Measurements from ENCODE around the gene STARD4. TPM values are rescaled to one million over a fixed set of nuclear protein-coding genes. Genes with fewer than 3 reads are reported as not detected.
A peak's percentile ranks its signal among the peaks of the same experiment; 100 is the strongest.

The STARD4 gene
- total RNA-seq, 2 experiments from 2014 or later: 54.2 to 55.3 TPM

DNA sequence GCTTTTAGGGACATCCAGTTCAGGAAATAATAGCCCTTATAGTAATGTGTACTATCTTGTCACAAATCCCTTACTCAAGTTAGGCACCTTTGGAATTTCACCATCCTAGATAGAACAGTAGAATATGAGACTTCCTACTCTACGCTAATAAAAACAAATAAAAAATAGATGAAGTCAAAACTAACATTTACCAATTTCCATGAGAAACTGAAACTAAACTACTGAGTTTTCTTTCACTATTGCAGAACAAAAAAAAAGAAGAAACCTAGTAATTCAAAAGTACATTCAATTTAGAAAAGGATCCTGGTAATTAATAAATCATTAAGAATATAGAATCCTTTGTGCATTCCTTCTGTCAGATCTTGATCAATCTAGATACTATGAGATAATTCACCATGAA lies 14.0 kb downstream of the STARD4 start:
- POLR2A ChIA-PET: interaction anchor here (0.7 kb wide), 1 partner anchor 14 kb away, joined by 8 read pairs; no protein-coding TSS in a partner anchor
- no peaks in the 10 kb centered on the region for H3K9me3 Mint-ChIP-seq (ENCODE audit: low read depth)
- H3K4me3 Mint-ChIP-seq: no peak overlapping the region
- H3K36me3 Mint-ChIP-seq (ENCODE audit: low read depth): peaks cover 37% of the 10 kb centered on the region
- ATAC-seq (no peak), DNase-seq (no peak)
- peaks cover 13% of the 10 kb centered on the region for H3K4me1 Mint-ChIP-seq
- no peak overlapping the region for H3K27ac Mint-ChIP-seq
- intact Hi-C loops (cut with DNase I, micrococcal nuclease): no loop called here
- H3K27me3 Mint-ChIP-seq: no peaks in the 10 kb centered on the region
- CTCF ChIA-PET: interaction anchor here (1.9 kb wide), 1 partner anchor 9 kb away, joined by 4 read pairs; no protein-coding TSS in a partner anchor

DNA sequence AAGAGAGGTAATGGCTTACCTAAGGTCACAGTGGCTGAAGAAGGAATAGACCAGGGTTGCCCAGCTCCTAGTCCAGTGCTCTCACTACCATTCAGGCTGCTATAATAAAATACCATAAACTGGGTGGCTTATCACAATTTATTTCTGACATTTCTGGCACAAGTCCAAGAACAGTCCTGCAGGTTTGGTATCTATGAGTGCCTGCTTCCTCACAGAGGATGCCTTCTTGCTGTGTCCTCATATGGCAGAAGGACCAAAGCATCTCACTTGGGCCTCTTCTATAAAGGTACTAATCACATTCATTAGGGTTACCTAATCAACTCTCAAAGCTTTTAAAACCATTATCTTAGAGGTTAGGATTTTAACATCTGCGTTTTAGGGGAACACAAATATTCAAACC lies 17.2 kb downstream of the STARD4 start:
- POLR2A ChIA-PET: no interaction called here

DNA sequence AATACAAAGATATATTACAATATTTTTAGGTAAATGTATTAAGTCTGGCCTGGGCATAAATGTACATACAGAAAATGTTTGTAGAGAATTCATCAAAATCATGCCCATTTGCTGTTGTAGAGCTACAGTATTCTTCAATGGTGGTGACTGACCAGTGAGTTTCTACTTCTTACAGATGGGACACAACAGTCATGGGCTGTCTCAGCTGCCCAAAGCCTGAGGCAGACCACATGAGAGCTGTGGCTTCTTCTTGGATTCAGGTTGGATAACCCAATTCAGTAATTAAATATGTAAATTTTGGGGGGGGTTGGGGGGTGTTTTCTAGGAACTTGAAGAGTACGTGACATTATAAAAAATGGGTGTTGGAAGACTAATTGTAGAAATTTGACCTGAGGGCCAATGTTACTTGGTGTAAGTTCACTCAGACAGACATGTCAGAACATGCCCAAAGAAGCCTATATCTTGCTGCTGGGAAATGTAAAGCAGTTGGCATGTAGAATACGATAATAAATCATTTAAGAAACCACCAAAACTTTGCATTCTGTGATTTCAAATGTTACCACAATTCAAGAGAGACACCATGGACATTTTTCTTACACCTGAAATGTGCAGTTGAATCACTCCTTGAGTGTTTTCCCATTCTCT lies 17.9 kb downstream of the STARD4 start:
- peaks cover 25% of the 10 kb centered on the region for H3K36me3 Mint-ChIP-seq (ENCODE audit: low read depth)
- POLR2A ChIA-PET: no interaction called here

More for the DNA sequence above, 17.2 kb downstream of the STARD4 start:
- no peak for DNase-seq
- CTCF ChIA-PET: interaction anchor here (1.4 kb wide), 1 partner anchor 36 kb away, joined by 4 read pairs; no protein-coding TSS in a partner anchor
- Mint-ChIP-seq H3K36me3 (ENCODE audit: low read depth) (peaks cover 29% of the 10 kb centered on the region), H3K4me1 (peaks cover 13% of the 10 kb centered on the region), H3K9me3 (ENCODE audit: low read depth) (no peaks in the 10 kb centered on the region), H3K4me3 (no peak overlapping the region), H3K27ac (peak overlapping the region; percentile 58), H3K27me3 (no peaks in the 10 kb centered on the region)
- no peak for ATAC-seq
- intact Hi-C loops (cut with DNase I, micrococcal nuclease): no loop called here

DNA sequence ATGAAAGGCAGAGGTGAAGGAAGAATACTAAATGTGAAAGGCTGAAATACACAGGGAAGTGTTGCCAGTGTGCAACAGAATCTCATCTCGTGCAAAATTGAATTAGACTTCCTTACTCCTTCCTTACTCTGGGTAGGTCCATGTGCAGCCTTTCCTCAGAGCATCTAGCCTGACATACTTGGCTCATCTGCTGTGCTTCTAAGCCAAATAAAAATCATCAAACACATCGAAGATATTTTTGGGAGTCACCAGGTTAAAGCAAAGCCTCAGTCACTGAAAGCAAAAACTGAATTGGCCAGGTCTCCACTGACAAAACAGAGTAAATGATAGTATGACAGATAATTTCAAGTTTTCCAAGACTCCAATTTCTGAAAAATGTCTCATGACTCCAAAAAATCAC lies 19.3 kb downstream of the STARD4 start:
- intact Hi-C loops (cut with DNase I, micrococcal nuclease): no loop called here
- POLR2A ChIA-PET: no interaction called here
- Mint-ChIP-seq H3K4me1 (peaks cover 3% of the 10 kb centered on the region), H3K9me3 (ENCODE audit: low read depth) (no peaks in the 10 kb centered on the region), H3K36me3 (ENCODE audit: low read depth) (peaks cover 13% of the 10 kb centered on the region), H3K27ac (no peak overlapping the region), H3K27me3 (no peaks in the 10 kb centered on the region), H3K4me3 (no peak overlapping the region)
- ATAC-seq: no peak
- no peak for DNase-seq
- CTCF ChIA-PET: no interaction called here

More for the DNA sequence above, 17.9 kb downstream of the STARD4 start:
- DNase-seq: no peak
- Mint-ChIP-seq H3K4me3 (no peak overlapping the region), H3K27me3 (no peaks in the 10 kb centered on the region), H3K27ac (peak overlapping the region; percentile 62), H3K4me1 (peaks cover 12% of the 10 kb centered on the region), H3K9me3 (ENCODE audit: low read depth) (no peaks in the 10 kb centered on the region)
- no peak for ATAC-seq
- CTCF ChIA-PET: interaction anchor here (0.6 to 1.0 kb wide), 3 partner anchors 37 to 673 kb away, joined by 3 read pairs; no protein-coding TSS in a partner anchor
- intact Hi-C loops (cut with DNase I, micrococcal nuclease): no loop called here

DNA sequence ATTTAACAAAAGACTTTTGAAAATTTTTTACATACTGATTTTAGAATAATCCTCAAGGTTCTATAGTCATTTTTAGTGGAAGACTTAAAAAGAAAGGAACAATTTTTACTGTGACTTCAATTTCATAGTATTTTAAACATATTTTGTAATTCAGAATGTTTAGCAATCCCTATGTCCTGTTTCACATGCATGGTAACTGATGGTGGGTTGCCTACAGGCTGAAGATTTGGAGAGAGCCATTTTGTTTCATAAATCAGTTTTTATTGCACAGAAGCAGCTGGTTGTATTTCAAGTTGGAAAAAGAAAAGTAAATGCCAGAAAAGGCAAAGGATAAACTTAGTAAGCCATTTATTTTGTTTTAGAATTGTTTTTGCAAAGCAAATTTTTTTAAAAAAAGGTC lies 24.0 kb downstream of the STARD4 start:
- ATAC-seq (no peak), DNase-seq (no peak)
- Mint-ChIP-seq H3K9me3 (ENCODE audit: low read depth) (no peaks in the 10 kb centered on the region), H3K27ac (no peak overlapping the region), H3K27me3 (no peaks in the 10 kb centered on the region), H3K4me1 (peaks cover 8% of the 10 kb centered on the region), H3K36me3 (ENCODE audit: low read depth) (peaks cover 25% of the 10 kb centered on the region), H3K4me3 (no peak overlapping the region)
- POLR2A ChIA-PET: interaction anchor here (0.6 kb wide), 1 partner anchor 11 kb away, joined by 4 read pairs; no protein-coding TSS in a partner anchor
- CTCF ChIA-PET: interaction anchor here (1.2 kb wide), 1 partner anchor 8 kb away, joined by 4 read pairs; no protein-coding TSS in a partner anchor
- intact Hi-C loops (cut with DNase I, micrococcal nuclease): no loop called here

DNA sequence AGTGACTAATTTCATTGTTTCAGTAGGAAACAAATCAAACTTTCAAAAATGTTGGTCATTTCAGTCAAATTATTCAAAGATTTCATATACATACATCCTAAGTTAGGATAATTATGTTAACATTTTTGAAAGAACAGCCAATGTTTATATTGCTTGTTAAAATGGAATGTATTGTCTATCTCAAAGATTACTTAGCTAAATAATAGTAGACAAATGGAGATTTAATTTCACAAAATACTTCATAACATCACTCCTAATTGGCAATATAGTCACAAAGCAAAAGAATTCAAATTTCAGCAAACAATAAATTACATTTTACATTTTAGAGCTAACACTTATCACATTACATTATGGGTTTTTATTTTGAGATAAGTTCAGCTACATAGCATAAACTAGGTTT lies 25.4 kb downstream of the STARD4 start:
- no peaks in the 10 kb centered on the region for H3K9me3 Mint-ChIP-seq (ENCODE audit: low read depth)
- no peak overlapping the region for H3K27ac Mint-ChIP-seq
- no peaks in the 10 kb centered on the region for H3K27me3 Mint-ChIP-seq
- DNase-seq: no peak
- ATAC-seq: peak; percentile 4
- peaks cover 8% of the 10 kb centered on the region for H3K4me1 Mint-ChIP-seq
- intact Hi-C loops (cut with DNase I, micrococcal nuclease): no loop called here
- peaks cover 27% of the 10 kb centered on the region for H3K36me3 Mint-ChIP-seq (ENCODE audit: low read depth)
- ChIA-PET CTCF (interaction anchor here (0.7 to 0.9 kb wide), 2 partner anchors 9 to 45 kb away, joined by 3 read pairs; no protein-coding TSS in a partner anchor), POLR2A (no interaction called here)
- H3K4me3 Mint-ChIP-seq: no peak overlapping the region

DNA sequence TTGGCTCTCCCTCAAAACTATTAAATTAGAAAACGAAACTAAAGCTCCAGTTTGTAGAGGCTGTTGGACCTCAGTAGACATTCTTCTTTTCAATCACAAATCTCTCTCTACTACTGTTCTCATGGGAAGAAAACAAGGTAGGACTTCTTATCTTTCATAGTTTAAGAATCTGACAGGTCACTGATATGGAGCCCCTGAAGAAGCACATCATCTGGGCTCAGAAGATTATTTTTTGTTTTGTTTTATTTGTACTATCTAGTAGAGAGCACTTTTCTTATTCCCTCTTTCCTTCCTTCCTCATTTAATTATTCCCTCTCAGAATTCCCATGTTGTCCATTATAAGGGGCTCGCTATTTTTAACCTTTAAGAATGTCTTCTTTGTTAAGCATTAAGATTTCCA lies 26.3 kb downstream of the STARD4 start:
- H3K27me3 Mint-ChIP-seq: no peaks in the 10 kb centered on the region
- no peak overlapping the region for H3K4me3 Mint-ChIP-seq
- ChIA-PET POLR2A (no interaction called here), CTCF (no interaction called here)
- H3K27ac Mint-ChIP-seq: peak overlapping the region; percentile 75
- no peak for DNase-seq
- no peak for ATAC-seq
- no peaks in the 10 kb centered on the region for H3K9me3 Mint-ChIP-seq (ENCODE audit: low read depth)
- H3K36me3 Mint-ChIP-seq (ENCODE audit: low read depth): peaks cover 29% of the 10 kb centered on the region
- intact Hi-C loops (cut with DNase I, micrococcal nuclease): no loop called here
- peaks cover 8% of the 10 kb centered on the region for H3K4me1 Mint-ChIP-seq

DNA sequence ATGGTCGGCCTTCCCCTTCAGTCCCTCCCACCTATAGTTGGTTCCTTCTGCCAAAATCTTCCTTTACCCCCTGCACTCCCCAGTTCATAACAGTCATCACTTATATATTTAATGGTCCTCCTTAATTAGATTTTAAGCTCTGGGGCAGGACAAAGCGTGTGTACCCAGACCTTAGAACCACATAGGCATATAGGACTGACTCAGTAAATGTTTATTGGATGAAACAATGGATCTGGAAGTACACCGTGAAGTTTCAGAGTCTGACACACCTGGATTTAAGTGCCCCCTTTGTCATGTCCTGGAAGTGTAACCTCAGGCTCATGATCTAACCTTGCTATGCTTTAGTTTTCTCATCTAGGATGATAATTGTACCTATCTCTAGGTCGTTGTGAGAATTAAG lies 32.0 kb downstream of the STARD4 start:
- ATAC-seq: no peak
- intact Hi-C loops (cut with DNase I, micrococcal nuclease): no loop called here
- H3K27me3 Mint-ChIP-seq: no peaks in the 10 kb centered on the region

DNA sequence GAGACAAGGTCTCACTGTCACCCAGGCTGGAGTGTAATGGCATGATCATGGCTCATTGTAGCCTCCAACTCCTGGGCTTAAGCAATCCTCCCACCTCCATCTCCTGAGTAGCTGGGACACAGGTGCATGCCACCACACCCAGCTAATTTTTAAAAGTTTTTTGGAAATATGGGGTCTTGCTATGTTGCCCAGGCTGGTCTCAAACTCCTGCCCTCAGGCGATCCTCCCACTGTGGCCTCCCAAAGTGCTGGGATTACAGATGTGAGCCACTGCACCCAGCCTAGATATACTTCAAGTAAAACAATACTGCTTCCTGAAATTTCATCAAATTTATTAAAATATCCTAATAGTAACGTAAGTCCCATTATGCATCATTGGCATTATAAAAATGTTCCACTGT lies 33.4 kb downstream of the STARD4 start:
- ATAC-seq (no peak), DNase-seq (no peak)
- ChIA-PET CTCF (interaction anchor here (1.2 to 1.8 kb wide), 3 partner anchors 8 to 322 kb away, joined by 3 to 12 read pairs (median 4); no protein-coding TSS in a partner anchor), POLR2A (no interaction called here)
- Mint-ChIP-seq H3K4me3 (no peak overlapping the region), H3K36me3 (ENCODE audit: low read depth) (peaks cover 20% of the 10 kb centered on the region), H3K4me1 (no peaks in the 10 kb centered on the region), H3K27ac (no peak overlapping the region), H3K9me3 (ENCODE audit: low read depth) (no peaks in the 10 kb centered on the region), H3K27me3 (no peaks in the 10 kb centered on the region)
- intact Hi-C loops (cut with DNase I, micrococcal nuclease): loop anchor here (1.0 to 2.0 kb wide), 2 partner anchors 320 to 321 kb away; no protein-coding TSS in a partner anchor

More for the DNA sequence above, 32.0 kb downstream of the STARD4 start:
- Mint-ChIP-seq H3K9me3 (ENCODE audit: low read depth) (no peaks in the 10 kb centered on the region), H3K4me1 (no peaks in the 10 kb centered on the region), H3K27ac (no peak overlapping the region), H3K4me3 (no peak overlapping the region), H3K36me3 (ENCODE audit: low read depth) (peaks cover 27% of the 10 kb centered on the region)
- no peak for DNase-seq
- ChIA-PET POLR2A (interaction anchor here (0.5 kb wide), 1 partner anchor 1183 kb away, joined by 4 read pairs; no protein-coding TSS in a partner anchor), CTCF (interaction anchor here (0.6 kb wide), 1 partner anchor 15 kb away, joined by 3 read pairs; no protein-coding TSS in a partner anchor)

DNA sequence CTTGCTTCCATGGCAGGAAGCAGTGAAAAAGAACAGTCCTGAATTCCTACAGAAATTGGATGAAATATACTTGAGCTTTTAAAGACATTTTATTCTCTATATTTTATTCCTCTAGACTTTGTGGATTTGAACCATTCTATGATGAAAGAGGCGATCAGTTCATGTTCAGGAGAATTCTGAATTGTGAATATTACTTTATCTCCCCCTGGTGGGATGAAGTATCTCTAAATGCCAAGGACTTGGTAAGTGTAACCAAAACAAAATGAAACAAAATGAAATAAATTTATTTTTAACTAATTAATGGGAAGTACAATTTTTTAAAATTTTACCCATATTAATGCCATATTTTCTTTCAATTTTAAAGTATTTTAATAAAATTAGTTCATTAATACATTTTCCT lies 34.1 kb downstream of the STARD4 start:
- Mint-ChIP-seq H3K36me3 (ENCODE audit: low read depth) (peaks cover 19% of the 10 kb centered on the region), H3K9me3 (ENCODE audit: low read depth) (no peaks in the 10 kb centered on the region), H3K4me1 (no peaks in the 10 kb centered on the region), H3K4me3 (no peak overlapping the region), H3K27me3 (no peaks in the 10 kb centered on the region), H3K27ac (no peak overlapping the region)
- intact Hi-C loops (cut with DNase I, micrococcal nuclease): loop anchor here (1.0 to 2.0 kb wide), 2 partner anchors 319 to 320 kb away; no protein-coding TSS in a partner anchor
- ChIA-PET CTCF (interaction anchor here (0.6 to 1.8 kb wide), 5 partner anchors 9 to 321 kb away, joined by 3 to 12 read pairs (median 3); no protein-coding TSS in a partner anchor), POLR2A (no interaction called here)
- DNase-seq (no peak), ATAC-seq (no peak)

DNA sequence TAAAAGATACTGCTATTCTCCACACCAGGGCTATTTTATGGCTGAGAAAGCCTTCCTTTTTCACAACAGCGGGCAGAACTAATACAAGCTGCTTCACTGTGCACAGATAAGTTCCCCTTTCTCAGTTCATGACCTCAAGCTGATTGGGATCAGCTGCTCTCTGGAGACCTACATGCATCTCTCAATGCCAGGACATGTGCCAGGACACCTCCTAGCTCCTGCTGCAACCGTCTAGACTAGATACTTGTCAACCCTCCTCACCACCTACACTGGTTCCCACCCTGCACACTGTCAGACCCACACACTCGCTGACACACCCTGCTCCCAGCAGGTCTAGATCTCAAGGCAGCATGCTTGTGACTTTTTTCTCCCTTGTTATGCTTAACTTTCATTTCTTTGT lies 39.8 kb downstream of the STARD4 start:
- H3K9me3 Mint-ChIP-seq (ENCODE audit: low read depth): peaks cover 5% of the 10 kb centered on the region
- ATAC-seq (no peak), DNase-seq (no peak)
- peaks cover 4% of the 10 kb centered on the region for H3K4me1 Mint-ChIP-seq
- peaks cover 19% of the 10 kb centered on the region for H3K36me3 Mint-ChIP-seq (ENCODE audit: low read depth)
- intact Hi-C loops (cut with DNase I, micrococcal nuclease): no loop called here
- ChIA-PET CTCF (interaction anchor here (1.0 to 1.1 kb wide), 2 partner anchors 11 to 317 kb away, joined by 3 read pairs; no protein-coding TSS in a partner anchor), POLR2A (interaction anchor here (0.7 kb wide), 1 partner anchor 209 kb away, joined by 3 read pairs; no protein-coding TSS in a partner anchor)
- no peaks in the 10 kb centered on the region for H3K27me3 Mint-ChIP-seq
- no peak overlapping the region for H3K4me3 Mint-ChIP-seq
- H3K27ac Mint-ChIP-seq: peak overlapping the region; percentile 40

DNA sequence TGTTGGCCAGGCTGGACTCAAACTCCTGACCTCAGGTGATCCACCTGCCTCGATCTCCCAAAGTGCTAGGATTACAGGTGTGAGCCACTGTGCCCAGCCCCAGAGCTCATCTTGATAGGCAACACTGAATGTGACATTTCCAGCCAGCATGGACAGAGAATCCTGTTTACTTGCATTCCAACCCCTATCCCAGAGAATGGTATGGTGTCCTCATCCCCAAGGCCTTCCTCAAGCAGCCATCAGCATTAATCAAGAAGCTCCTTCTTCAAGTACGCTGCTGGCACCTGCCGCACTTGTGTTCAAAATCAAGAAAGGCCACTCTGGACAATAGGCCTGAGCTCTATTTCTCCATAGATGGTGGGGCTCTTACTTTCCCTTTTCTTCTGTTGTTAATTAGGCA lies 40.2 kb downstream of the STARD4 start:
- POLR2A ChIA-PET: interaction anchor here (0.7 kb wide), 1 partner anchor 208 kb away, joined by 3 read pairs; no protein-coding TSS in a partner anchor
- CTCF ChIA-PET: interaction anchor here (1.0 kb wide), 1 partner anchor 11 kb away, joined by 3 read pairs; no protein-coding TSS in a partner anchor
- H3K36me3 Mint-ChIP-seq (ENCODE audit: low read depth): peaks cover 21% of the 10 kb centered on the region

More for the DNA sequence above, 40.2 kb downstream of the STARD4 start:
- peaks cover 5% of the 10 kb centered on the region for H3K9me3 Mint-ChIP-seq (ENCODE audit: low read depth)
- H3K4me3 Mint-ChIP-seq: no peak overlapping the region
- no peak overlapping the region for H3K27ac Mint-ChIP-seq
- intact Hi-C loops (cut with DNase I, micrococcal nuclease): no loop called here
- H3K27me3 Mint-ChIP-seq: no peaks in the 10 kb centered on the region
- H3K4me1 Mint-ChIP-seq: peaks cover 4% of the 10 kb centered on the region
- no peak for DNase-seq
- ATAC-seq: no peak
